Neural progenitor cell (in vitro differentiated cells): ENCODE measurements around the gene TMEM51. TPM values are rescaled to one million over a fixed set of nuclear protein-coding genes. Genes with fewer than 3 reads are reported as not detected.

Experiments
- DNase-seq: peaks from one replicate; pipeline ENCODE4 v3.0.0-alpha.2; 2016; ENCODE audit warnings: low spot score
- H2AFZ ChIP-seq: fragments of 200-600 bp; sonication (generic); replicated peaks from 2 replicates; pipeline ENCODE4 v1.6.1; 2016; ENCODE audit warnings: antibody characterized with exemption
- H3F3A ChIP-seq: fragments of 200-600 bp; sonication (generic); 2 replicates; pipeline ENCODE4 v1.6.1; 2016; ENCODE audit warnings: antibody characterized with exemption, low read depth
- H3K27ac ChIP-seq: fragments of 200-600 bp; sonication (generic); 2 replicates; pipeline ENCODE4 v1.5.1; 2016; ENCODE audit warnings: mild to moderate bottlenecking
- H3K27me3 ChIP-seq: fragments of 200-600 bp; sonication (generic); 2 replicates; pipeline ENCODE4 v1.6.1; 2016; ENCODE audit warnings: mild to moderate bottlenecking, moderate library complexity
- H3K36me3 ChIP-seq: fragments of 200-600 bp; sonication (generic); 2 replicates; pipeline ENCODE4 v1.5.1; 2016
- H3K4me1 ChIP-seq: fragments of 200-600 bp; sonication (generic); 2 replicates; pipeline ENCODE4 v1.6.1; 2016; ENCODE audit warnings: mixed run types
- H3K4me2 ChIP-seq: fragments of 200-600 bp; sonication (generic); 2 replicates; pipeline ENCODE4 v1.6.1; 2016
- H3K4me3 ChIP-seq: fragments of 200-600 bp; sonication (generic); 2 replicates; pipeline ENCODE4 v1.5.1; 2016
- H3K79me2 ChIP-seq: fragments of 200-600 bp; sonication (generic); 2 replicates; pipeline ENCODE4 v1.6.1; 2016; ENCODE audit warnings: low read depth
- H3K9ac ChIP-seq: fragments of 200-600 bp; sonication (generic); 2 replicates; pipeline ENCODE4 v1.6.1; 2016
- H3K9me3 ChIP-seq: fragments of 200-600 bp; sonication (generic); 2 replicates; pipeline ENCODE4 v1.5.1; 2016; ENCODE audit warnings: low read depth
- H4K20me1 ChIP-seq: fragments of 200-600 bp; sonication (generic); 2 replicates; pipeline ENCODE4 v1.6.1; 2016; ENCODE audit warnings: low read depth
- H3K27ac Mint-ChIP-seq: 3 replicates; pipeline ENCODE4 v1.8.0; 2021; ENCODE audit warnings: mixed read lengths
- H3K27me3 Mint-ChIP-seq: 2 replicates; pipeline ENCODE4 v1.8.0; 2022; ENCODE audit warnings: low read depth, mild to moderate bottlenecking, inconsistent platforms, moderate library complexity, mixed read lengths; ENCODE audit not compliant: insufficient read depth
- H3K36me3 Mint-ChIP-seq: 3 replicates; pipeline ENCODE4 v1.8.0; 2021; ENCODE audit warnings: mixed read lengths
- H3K4me1 Mint-ChIP-seq: 3 replicates; pipeline ENCODE4 v1.8.0; 2021; ENCODE audit warnings: mixed read lengths
- H3K4me3 Mint-ChIP-seq: 3 replicates; pipeline ENCODE4 v1.8.0; 2021; ENCODE audit warnings: mild to moderate bottlenecking, moderate library complexity, mixed read lengths
- H3K9me3 Mint-ChIP-seq: 3 replicates; pipeline ENCODE4 v1.8.0; 2020; ENCODE audit warnings: mixed read lengths
- CTCF ChIP-seq: fragments of 200-600 bp; sonication (generic); IDR thresholded peaks from 2 replicates; pipeline ENCODE4 v1.5.1; 2017; ENCODE audit warnings: antibody characterized with exemption, mild to moderate bottlenecking
- EZH2 ChIP-seq: fragments of 200-600 bp; sonication (generic); IDR thresholded peaks from 2 replicates; pipeline ENCODE4 v1.6.1; 2017; ENCODE audit warnings: antibody characterized with exemption, mild to moderate bottlenecking, moderate library complexity
- EZH2phosphoT487 ChIP-seq: fragments of 200-600 bp; sonication (generic); IDR thresholded peaks from 2 replicates; pipeline ENCODE4 v1.6.1; 2017; ENCODE audit warnings: antibody characterized with exemption
- total RNA-seq: library from RNA; depleted of rRNA; stranded (reverse); fragments of >200 nt; gene quantifications from 2 replicates; pipeline ENCODE4 v1.2.3, GENCODE V29; 2015; ENCODE audit warnings: low replicate concordance

The TMEM51 gene
- total RNA-seq, 1 donor from 2014 or later, result 5.2 TPM

DNA sequence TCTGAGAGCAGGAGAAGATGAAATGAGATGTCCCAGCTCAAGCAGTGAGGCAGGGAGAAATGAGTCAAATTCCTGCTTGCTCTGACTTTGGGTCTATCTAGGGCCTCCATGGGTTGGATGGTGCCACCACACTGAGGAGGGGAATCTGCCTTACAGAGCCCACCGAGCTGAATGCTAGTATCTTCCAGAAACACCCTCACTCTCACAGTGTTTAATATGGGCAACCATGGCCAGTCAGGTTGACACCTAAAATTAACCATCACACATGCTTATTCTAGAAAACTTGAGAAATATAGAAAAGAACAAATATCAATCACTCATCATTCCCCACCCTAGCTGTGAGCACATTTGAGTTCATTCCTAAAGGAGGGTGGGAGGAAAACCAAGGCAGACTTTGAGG is 64.1 kb downstream of the TMEM51 start:
- peaks cover 28% of the 10 kb centered on the region for H3F3A ChIP-seq
- H3K79me2 ChIP-seq, result no peaks in the 10 kb centered on the region
- peaks cover 6% of the 10 kb centered on the region for H3K9me3 ChIP-seq
- no peak overlapping the region for H3K27ac ChIP-seq
- no peak overlapping the region for H2AFZ ChIP-seq
- H3K4me2 ChIP-seq, result no peak overlapping the region
- H3K36me3 ChIP-seq, result no peaks in the 10 kb centered on the region
- peaks cover 29% of the 10 kb centered on the region for H3K9me3 Mint-ChIP-seq
- peaks cover 44% of the 10 kb centered on the region for H3K36me3 Mint-ChIP-seq
- H3K4me1 ChIP-seq, result peaks cover 28% of the 10 kb centered on the region
- H4K20me1 ChIP-seq, result no peaks in the 10 kb centered on the region
- H3K27me3 Mint-ChIP-seq, result peaks cover 7% of the 10 kb centered on the region
- peaks cover 47% of the 10 kb centered on the region for H3K4me1 Mint-ChIP-seq
- DNase-seq, result no peak
- no peak overlapping the region for H3K9ac ChIP-seq
- no peaks in the 10 kb centered on the region for H3K27me3 ChIP-seq
- no peak overlapping the region for H3K27ac Mint-ChIP-seq
- no peak overlapping the region for H3K4me3 ChIP-seq
- no peak overlapping the region for H3K4me3 Mint-ChIP-seq
- no peak for TF ChIP-seq CTCF
- no peak for TF ChIP-seq EZH2phosphoT487
- TF ChIP-seq EZH2, result no peak

- Histone ChIP-seq H2AFZ (no peak overlapping the region), H3K79me2 (no peaks in the 10 kb centered on the region), H3K4me1 (peaks cover 19% of the 10 kb centered on the region), H3K4me3 (no peak overlapping the region), H3K36me3 (no peaks in the 10 kb centered on the region), H3K27ac (no peak overlapping the region), H3K9me3 (peaks cover 6% of the 10 kb centered on the region), H3F3A (peaks cover 19% of the 10 kb centered on the region), H3K27me3 (no peaks in the 10 kb centered on the region), H3K9ac (no peak overlapping the region), H4K20me1 (no peaks in the 10 kb centered on the region), H3K4me2 (no peak overlapping the region)
- H3K27ac Mint-ChIP-seq, result peak overlapping the region; percentile 57
- no peak overlapping the region for H3K4me3 Mint-ChIP-seq
- DNase-seq, result no peak
- peaks cover 7% of the 10 kb centered on the region for H3K27me3 Mint-ChIP-seq
- H3K36me3 Mint-ChIP-seq, result peaks cover 44% of the 10 kb centered on the region
- peaks cover 46% of the 10 kb centered on the region for H3K4me1 Mint-ChIP-seq
- no peak for TF ChIP-seq EZH2
- H3K9me3 Mint-ChIP-seq, result peaks cover 29% of the 10 kb centered on the region
Measured at GRCh38 chr1:15218287-15219279, 65.0 kb downstream of the TMEM51 start.

GRCh38 chr1:15219280-15220023 is 65.9 kb downstream of the TMEM51 start:
- no peak overlapping the region for H2AFZ ChIP-seq
- TF ChIP-seq EZH2 (no peak), CTCF (no peak), EZH2phosphoT487 (no peak)
- H3K79me2 ChIP-seq, result no peaks in the 10 kb centered on the region
- Mint-ChIP-seq H3K27ac (peak overlapping the region; percentile 57), H3K36me3 (peaks cover 44% of the 10 kb centered on the region), H3K27me3 (peaks cover 10% of the 10 kb centered on the region), H3K4me1 (peaks cover 46% of the 10 kb centered on the region), H3K9me3 (peaks cover 29% of the 10 kb centered on the region), H3K4me3 (no peak overlapping the region)
- H3K4me1 ChIP-seq, result peaks cover 14% of the 10 kb centered on the region
- H3K4me3 ChIP-seq, result no peak overlapping the region
- DNase-seq, result no peak
- no peaks in the 10 kb centered on the region for H3K36me3 ChIP-seq
- H3K4me2 ChIP-seq, result no peak overlapping the region
- H3F3A ChIP-seq, result peaks cover 15% of the 10 kb centered on the region
- no peak overlapping the region for H3K9ac ChIP-seq
- H3K9me3 ChIP-seq, result peaks cover 6% of the 10 kb centered on the region
- no peaks in the 10 kb centered on the region for H3K27me3 ChIP-seq
- no peak overlapping the region for H3K27ac ChIP-seq
- H4K20me1 ChIP-seq, result no peaks in the 10 kb centered on the region
